D721Med (cell line): ENCODE measurements around the gene THSD4.

Experiments used
- DNase-seq: peaks from one replicate; pipeline ENCODE4 v3.0.0; 2011; ENCODE audit warnings: low spot score; ENCODE audit not compliant: insufficient read length
- FAIRE-seq: peaks from 2 replicates; lab custom pipeline; 2011; peaks lifted over from hg19 to GRCh38; lab: Jason Lieb, UNC
- CTCF ChIP-seq: IDR thresholded peaks from 2 replicates; pipeline ENCODE4 v1.5.1; 2012; ENCODE audit warnings: mild to moderate bottlenecking, control low read depth; ENCODE audit not compliant: insufficient read depth; ENCODE audit errors: missing control alignments

The THSD4 gene

GRCh38 chr15:71352765-71353164, 237.5 kb downstream of the THSD4 start:
- FAIRE-seq (no peak), DNase-seq (no peak)
- TF ChIP-seq CTCF: no peak

- TF ChIP-seq CTCF: no peak
- DNase-seq (no peak), FAIRE-seq (no peak)
Measured at GRCh38 chr15:71353171-71353570, 237.9 kb downstream of the THSD4 start.

- DNase-seq: no peak
- FAIRE-seq: no peak
- TF ChIP-seq CTCF: no peak
Measured at GRCh38 chr15:71355268-71355667, 240.0 kb downstream of the THSD4 start.

GRCh38 chr15:71357321-71357732, 242.1 kb downstream of the THSD4 start:
- FAIRE-seq: no peak
- TF ChIP-seq CTCF: no peak
- DNase-seq: no peak

GRCh38 chr15:71357967-71358366, 242.7 kb downstream of the THSD4 start:
- no peak for TF ChIP-seq CTCF
- FAIRE-seq: no peak
- DNase-seq: no peak

GRCh38 chr15:71359246-71359645, 244.0 kb downstream of the THSD4 start:
- no peak for DNase-seq
- no peak for TF ChIP-seq CTCF
- no peak for FAIRE-seq

GRCh38 chr15:71362556-71362955, 247.3 kb downstream of the THSD4 start:
- TF ChIP-seq CTCF: no peak
- no peak for DNase-seq
- no peak for FAIRE-seq
